SW480 (cell line): Measurements from ENCODE around the gene TRIM34.
"Not testable (repeated sequence)": the region's sequence is repeated elsewhere in the genome, so short reads cannot be mapped to it uniquely, and the experiment has no call there.

Experiments used
- DNase-seq: peaks from one replicate; pipeline ENCODE4 v3.0.0-alpha.2; 2016; ENCODE audit warnings: low spot score

Gene TRIM34

GRCh38 chr11:5684036-5684645 is 59.3 kb downstream of the TRIM34 start:
- DNase-seq, result no peak

- peak; percentile 88 for DNase-seq
Observed at GRCh38 chr11:5684646-5685362, 60.0 kb downstream of the TRIM34 start, which contains the start of gene TRIM5. Gene TRIM5, minus strand, starts transcription at chr11:5685074. Its CDS starts 4,897 bp downstream, at chr11:5680177.

- DNase-seq, result no peak
Observed at GRCh38 chr11:5686426-5686825, 61.6 kb downstream of the TRIM34 start.

- DNase-seq, result no peak
Observed at GRCh38 chr11:5688482-5688881, 63.7 kb downstream of the TRIM34 start.

- no peak for DNase-seq
Observed at GRCh38 chr11:5689551-5689983, 64.8 kb downstream of the TRIM34 start, which contains the start of gene TRIM22. Gene TRIM22, plus strand, starts transcription at chr11:5689790. Its CDS starts 6,443 bp downstream, at chr11:5696233.

GRCh38 chr11:5690216-5690615 is 65.4 kb downstream of the TRIM34 start:
- no peak for DNase-seq

GRCh38 chr11:5690736-5691135 is 65.9 kb downstream of the TRIM34 start:
- DNase-seq, result no peak

- DNase-seq, result not testable (repeated sequence)
Observed at GRCh38 chr11:5691238-5691963, 66.6 kb downstream of the TRIM34 start.

- no peak for DNase-seq
Observed at GRCh38 chr11:5691964-5692361, 67.2 kb downstream of the TRIM34 start.
